Measurements from ENCODE around the gene PYDC1.
A peak's percentile ranks its signal among the peaks of the same experiment; 100 is the strongest.
"Not testable (repeated sequence)": the region's sequence is repeated elsewhere in the genome, so short reads cannot be mapped to it uniquely, and the experiment has no call there.

Gene PYDC1

GRCh38 chr16:31184888-31185287, 32.0 kb downstream of the PYDC1 start:
- Histone ChIP-seq H3K36me3 (ENCODE audit: control insufficient read depth, insufficient read depth, low read length, severe bottlenecking) (peaks cover 76% of the 10 kb centered on the region), H3K4me3 (ENCODE audit: low read length) (no peak overlapping the region), H3K4me1 (ENCODE audit: control insufficient read depth, insufficient read depth, low read length) (peaks cover 28% of the 10 kb centered on the region), H3K9ac (ENCODE audit: low read length) (no peak overlapping the region), H3K9me3 (ENCODE audit: control insufficient read depth, low read length) (no peaks in the 10 kb centered on the region), H3K27me3 (replicated peaks; ENCODE audit: control insufficient read depth, insufficient read depth, low read length) (no peaks in the 10 kb centered on the region)
- no peak for DNase-seq (ENCODE audit: low read depth)

DNA sequence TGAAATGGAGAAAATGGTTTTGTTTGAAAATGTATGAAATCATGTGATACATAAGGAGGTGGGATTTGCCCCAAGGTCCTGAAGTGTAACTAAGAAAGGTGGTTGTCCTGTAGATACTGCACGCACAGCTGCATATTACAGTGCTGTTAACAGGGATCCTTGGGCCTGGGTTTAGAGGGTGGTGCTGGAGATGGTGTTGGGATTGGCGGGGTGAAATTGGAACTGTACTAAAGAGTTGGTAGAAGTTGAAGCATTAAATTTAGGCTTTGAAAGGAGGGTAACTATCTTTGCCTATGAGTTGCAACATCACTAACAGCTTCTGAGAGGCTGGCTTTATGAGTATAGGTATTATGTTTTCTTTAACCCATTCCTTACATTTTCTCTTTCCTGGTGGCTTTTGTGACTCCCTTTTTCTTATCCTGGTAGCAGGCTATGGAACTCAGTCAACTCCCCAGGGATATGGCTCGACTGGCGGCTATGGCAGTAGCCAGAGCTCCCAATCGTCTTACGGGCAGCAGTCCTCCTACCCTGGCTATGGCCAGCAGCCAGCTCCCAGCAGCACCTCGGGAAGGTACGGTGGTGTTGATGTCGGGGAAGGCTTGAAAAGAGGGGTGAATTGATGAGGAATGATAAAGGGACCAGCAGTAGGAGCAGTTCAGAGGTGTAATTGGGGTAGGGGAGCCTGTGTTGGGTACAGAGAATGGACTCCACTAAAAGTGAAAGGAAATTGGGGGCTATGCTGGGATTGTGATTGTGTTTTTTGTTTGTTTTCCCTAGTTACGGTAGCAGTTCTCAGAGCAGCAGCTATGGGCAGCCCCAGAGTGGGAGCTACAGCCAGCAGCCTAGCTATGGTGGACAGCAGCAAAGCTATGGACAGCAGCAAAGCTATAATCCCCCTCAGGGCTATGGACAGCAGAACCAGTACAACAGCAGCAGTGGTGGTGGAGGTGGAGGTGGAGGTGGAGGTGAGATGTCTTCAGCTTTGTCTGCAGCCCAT, 33.2 kb downstream of the PYDC1 start:
- Histone ChIP-seq H3K4me3 (ENCODE audit: low read length) (peak overlapping the region; percentile 95), H3K9me3 (ENCODE audit: control insufficient read depth, low read length) (no peaks in the 10 kb centered on the region), H3K27me3 (replicated peaks; ENCODE audit: control insufficient read depth, insufficient read depth, low read length) (no peaks in the 10 kb centered on the region), H3K9ac (ENCODE audit: low read length) (peak overlapping the region; percentile 96), H3K36me3 (ENCODE audit: control insufficient read depth, insufficient read depth, low read length, severe bottlenecking) (peaks cover 64% of the 10 kb centered on the region), H3K4me1 (ENCODE audit: control insufficient read depth, insufficient read depth, low read length) (peaks cover 32% of the 10 kb centered on the region)
- DNase-seq (ENCODE audit: low read depth), result no peak

DNA sequence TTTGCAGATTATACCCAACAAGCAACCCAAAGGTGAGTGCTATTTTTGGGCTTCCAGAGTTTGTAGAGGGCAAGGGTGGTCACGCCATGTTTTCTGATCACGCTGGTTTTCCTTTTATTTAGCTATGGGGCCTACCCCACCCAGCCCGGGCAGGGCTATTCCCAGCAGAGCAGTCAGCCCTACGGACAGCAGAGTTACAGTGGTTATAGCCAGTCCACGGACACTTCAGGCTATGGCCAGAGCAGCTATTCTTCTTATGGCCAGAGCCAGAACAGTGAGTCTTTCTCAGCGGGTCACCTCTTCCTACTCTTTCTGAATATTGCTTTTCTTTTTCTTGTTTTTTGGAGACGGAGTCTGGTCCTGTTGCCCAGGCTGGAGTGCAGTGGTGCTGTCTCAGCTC, 34.5 kb downstream of the PYDC1 start:
- H3K36me3 ChIP-seq (ENCODE audit: control insufficient read depth, insufficient read depth, low read length, severe bottlenecking), result peaks cover 51% of the 10 kb centered on the region
- no peaks in the 10 kb centered on the region for H3K27me3 ChIP-seq (replicated peaks; ENCODE audit: control insufficient read depth, insufficient read depth, low read length)
- H3K4me3 ChIP-seq (ENCODE audit: low read length), result peak overlapping the region; percentile 95
- peaks cover 34% of the 10 kb centered on the region for H3K4me1 ChIP-seq (ENCODE audit: control insufficient read depth, insufficient read depth, low read length)
- peak; percentile 34 for DNase-seq (ENCODE audit: low read depth)
- no peaks in the 10 kb centered on the region for H3K9me3 ChIP-seq (ENCODE audit: control insufficient read depth, low read length)
- peak overlapping the region; percentile 96 for H3K9ac ChIP-seq (ENCODE audit: low read length)

DNA sequence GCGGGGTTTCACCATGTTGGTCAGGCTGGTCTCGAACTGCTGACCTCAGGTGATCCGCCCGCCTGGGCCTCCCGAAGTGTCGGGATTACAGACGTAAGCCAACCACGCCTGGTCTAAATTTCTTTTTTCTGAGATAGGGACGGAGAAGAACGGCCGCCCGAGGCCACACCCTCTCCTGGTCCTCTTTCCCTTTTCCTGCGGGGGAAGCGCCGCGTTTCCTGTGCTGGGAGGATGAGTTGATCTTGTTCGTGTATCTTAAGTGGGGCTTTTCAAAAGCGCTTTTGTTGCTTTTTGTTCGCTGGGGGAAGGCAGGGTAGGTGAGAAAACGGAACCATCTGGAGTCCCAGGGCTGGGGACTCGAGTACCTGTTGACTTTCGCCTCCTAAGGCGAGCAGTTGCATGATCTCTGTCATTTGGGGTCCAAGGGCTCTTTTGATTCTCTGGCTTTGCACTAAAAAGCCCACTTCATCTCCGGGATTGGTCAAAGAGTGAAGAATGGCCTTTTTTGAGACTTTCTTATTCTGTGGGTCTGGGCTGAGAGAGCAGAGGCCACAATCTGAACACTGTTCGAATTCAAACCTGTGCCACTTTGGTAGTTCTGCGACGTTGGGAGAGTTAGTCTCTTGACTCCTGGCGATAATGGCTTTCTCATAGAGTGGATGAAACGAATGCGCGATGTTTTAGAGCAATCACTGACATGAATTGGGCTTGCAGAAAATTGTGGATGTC, 35.7 kb downstream of the PYDC1 start:
- no peaks in the 10 kb centered on the region for H3K27me3 ChIP-seq (replicated peaks; ENCODE audit: control insufficient read depth, insufficient read depth, low read length)
- H3K9ac ChIP-seq (ENCODE audit: low read length), result peak overlapping the region; percentile 96
- H3K36me3 ChIP-seq (ENCODE audit: control insufficient read depth, insufficient read depth, low read length, severe bottlenecking), result peaks cover 40% of the 10 kb centered on the region
- peak overlapping the region; percentile 95 for H3K4me3 ChIP-seq (ENCODE audit: low read length)
- peaks cover 34% of the 10 kb centered on the region for H3K4me1 ChIP-seq (ENCODE audit: control insufficient read depth, insufficient read depth, low read length)
- no peaks in the 10 kb centered on the region for H3K9me3 ChIP-seq (ENCODE audit: control insufficient read depth, low read length)
- peak; percentile 65 for DNase-seq (ENCODE audit: low read depth)

GRCh38 chr16:31179747-31180459, 37.0 kb downstream of the PYDC1 start, which contains the start of gene FUS:
Gene FUS, plus strand, starts transcription at chr16:31180139. Its CDS starts 76 bp downstream, at chr16:31180215.
- no peaks in the 10 kb centered on the region for H3K27me3 ChIP-seq (replicated peaks; ENCODE audit: control insufficient read depth, insufficient read depth, low read length)
- H3K36me3 ChIP-seq (ENCODE audit: control insufficient read depth, insufficient read depth, low read length, severe bottlenecking), result peaks cover 26% of the 10 kb centered on the region
- no peaks in the 10 kb centered on the region for H3K9me3 ChIP-seq (ENCODE audit: control insufficient read depth, low read length)
- peak within 1 kb of the TSS; percentile 96 for H3K9ac ChIP-seq (ENCODE audit: low read length)
- H3K4me1 ChIP-seq (ENCODE audit: control insufficient read depth, insufficient read depth, low read length), result peaks cover 34% of the 10 kb centered on the region
- DNase-seq (ENCODE audit: low read depth), result peak; percentile 96
- H3K4me3 ChIP-seq (ENCODE audit: low read length), result peak within 1 kb of the TSS; percentile 95

- no peaks in the 10 kb centered on the region for H3K27me3 ChIP-seq (replicated peaks; ENCODE audit: control insufficient read depth, insufficient read depth, low read length)
- no peaks in the 10 kb centered on the region for H3K9me3 ChIP-seq (ENCODE audit: control insufficient read depth, low read length)
- peak overlapping the region; percentile 96 for H3K9ac ChIP-seq (ENCODE audit: low read length)
- DNase-seq (ENCODE audit: low read depth), result no peak
- peak overlapping the region; percentile 95 for H3K4me3 ChIP-seq (ENCODE audit: low read length)
- peaks cover 20% of the 10 kb centered on the region for H3K36me3 ChIP-seq (ENCODE audit: control insufficient read depth, insufficient read depth, low read length, severe bottlenecking)
- peaks cover 34% of the 10 kb centered on the region for H3K4me1 ChIP-seq (ENCODE audit: control insufficient read depth, insufficient read depth, low read length)
These were observed 37.7 kb downstream of the PYDC1 start for GRCh38 chr16:31179219-31179746.

DNA sequence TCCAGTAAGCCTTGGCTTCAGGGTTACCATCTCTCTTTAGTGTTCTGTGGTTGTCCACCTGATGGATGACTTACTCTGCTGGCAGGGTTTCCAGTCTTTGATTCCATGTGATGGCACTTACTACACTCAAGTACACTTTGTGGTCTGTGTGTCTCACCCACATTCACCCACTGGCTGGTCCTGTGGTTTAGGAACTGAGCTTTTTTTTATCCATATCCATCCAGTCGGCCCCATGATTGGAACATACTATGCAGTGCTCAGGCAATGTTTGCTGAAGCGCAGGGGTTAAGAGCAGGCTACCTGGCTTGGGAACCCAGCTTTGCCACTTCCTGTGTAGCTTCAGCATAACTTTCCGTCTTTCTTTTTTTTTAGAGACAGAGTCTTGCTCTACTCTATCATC, 39.8 kb downstream of the PYDC1 start:
- DNase-seq (ENCODE audit: low read depth), result no peak
- Histone ChIP-seq H3K27me3 (replicated peaks; ENCODE audit: control insufficient read depth, insufficient read depth, low read length) (no peaks in the 10 kb centered on the region), H3K9me3 (ENCODE audit: control insufficient read depth, low read length) (no peaks in the 10 kb centered on the region), H3K9ac (ENCODE audit: low read length) (no peak overlapping the region), H3K4me3 (ENCODE audit: low read length) (no peak overlapping the region), H3K4me1 (ENCODE audit: control insufficient read depth, insufficient read depth, low read length) (peaks cover 14% of the 10 kb centered on the region), H3K36me3 (ENCODE audit: control insufficient read depth, insufficient read depth, low read length, severe bottlenecking) (no peaks in the 10 kb centered on the region)

DNA sequence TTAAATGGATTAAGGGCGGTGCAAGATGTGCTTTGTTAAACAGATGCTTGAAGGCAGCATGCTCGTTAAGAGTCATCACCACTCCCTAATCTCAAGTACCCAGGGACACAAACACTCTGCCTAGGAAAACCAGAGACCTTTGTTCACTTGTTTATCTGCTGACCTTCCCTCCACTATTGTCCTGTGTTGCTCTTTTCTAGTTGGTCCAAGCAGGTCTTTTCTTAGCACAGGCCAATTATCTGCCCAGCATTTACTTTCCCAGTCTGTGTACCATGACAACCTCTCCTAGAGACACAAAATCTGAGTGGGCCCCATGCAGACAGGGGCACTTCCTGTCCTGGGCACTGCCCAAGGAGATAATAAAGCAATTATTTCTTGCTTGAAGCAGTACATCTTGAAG, 46.9 kb downstream of the PYDC1 start:
- DNase-seq (ENCODE audit: low read depth); H3K9ac ChIP-seq (ENCODE audit: low read length); H3K4me3 ChIP-seq (ENCODE audit: low read length); H3K36me3 ChIP-seq (ENCODE audit: control insufficient read depth, insufficient read depth, low read length, severe bottlenecking); H3K27me3 ChIP-seq (replicated peaks; ENCODE audit: control insufficient read depth, insufficient read depth, low read length); H3K4me1 ChIP-seq (ENCODE audit: control insufficient read depth, insufficient read depth, low read length); H3K9me3 ChIP-seq (ENCODE audit: control insufficient read depth, low read length): not testable (repeated sequence)

- no peaks in the 10 kb centered on the region for H3K4me1 ChIP-seq (ENCODE audit: control insufficient read depth, insufficient read depth, low read length)
- no peaks in the 10 kb centered on the region for H3K36me3 ChIP-seq (ENCODE audit: control insufficient read depth, insufficient read depth, low read length, severe bottlenecking)
- DNase-seq (ENCODE audit: low read depth), result no peak
- no peaks in the 10 kb centered on the region for H3K9me3 ChIP-seq (ENCODE audit: control insufficient read depth, low read length)
- no peak overlapping the region for H3K9ac ChIP-seq (ENCODE audit: low read length)
- H3K27me3 ChIP-seq (replicated peaks; ENCODE audit: control insufficient read depth, insufficient read depth, low read length), result no peaks in the 10 kb centered on the region
- H3K4me3 ChIP-seq (ENCODE audit: low read length), result no peak overlapping the region
These were observed 48.1 kb downstream of the PYDC1 start for GRCh38 chr16:31168848-31169247.

DNA sequence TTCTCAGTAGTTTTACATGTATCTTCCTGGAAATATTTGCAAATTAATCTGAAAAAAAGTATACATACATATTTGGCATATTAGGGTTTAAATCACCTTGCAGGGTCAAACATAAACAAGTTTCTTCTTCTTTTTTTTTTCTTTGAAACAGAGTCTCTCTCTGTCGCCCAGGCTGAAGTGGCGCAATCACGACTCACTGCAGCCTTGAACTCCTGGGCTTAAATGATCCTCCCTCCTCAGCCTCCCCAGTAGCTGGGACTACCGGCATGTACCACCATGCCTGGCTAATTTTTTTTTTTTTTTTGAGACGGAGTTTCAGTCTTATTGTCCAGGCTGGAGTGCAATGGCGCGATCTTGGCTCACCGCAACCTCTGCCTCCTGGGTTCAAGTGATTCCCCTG, 49.6 kb downstream of the PYDC1 start:
- no peaks in the 10 kb centered on the region for H3K4me1 ChIP-seq (ENCODE audit: control insufficient read depth, insufficient read depth, low read length)
- peaks cover 3% of the 10 kb centered on the region for H3K27me3 ChIP-seq (replicated peaks; ENCODE audit: control insufficient read depth, insufficient read depth, low read length)
- DNase-seq (ENCODE audit: low read depth), result no peak
- H3K4me3 ChIP-seq (ENCODE audit: low read length), result no peak overlapping the region
- no peak overlapping the region for H3K9ac ChIP-seq (ENCODE audit: low read length)
- H3K9me3 ChIP-seq (ENCODE audit: control insufficient read depth, low read length), result no peaks in the 10 kb centered on the region
- H3K36me3 ChIP-seq (ENCODE audit: control insufficient read depth, insufficient read depth, low read length, severe bottlenecking), result no peaks in the 10 kb centered on the region

Measured in adipocyte (in vitro differentiated cells).